GM19438 (cell line): ENCODE results near the gene USP17L28.
"Not testable (repeated sequence)": the region's sequence is repeated elsewhere in the genome, so short reads cannot be mapped to it uniquely, and the experiment has no call there.

Experiments used
- ATAC-seq: cut with Tn5 transposase; IDR thresholded peaks from one replicate; pipeline ENCODE4 v1.9.1; 2021; ENCODE audit warnings: low read depth; ENCODE audit not compliant: unreplicated experiment

The USP17L28 gene, protein sequence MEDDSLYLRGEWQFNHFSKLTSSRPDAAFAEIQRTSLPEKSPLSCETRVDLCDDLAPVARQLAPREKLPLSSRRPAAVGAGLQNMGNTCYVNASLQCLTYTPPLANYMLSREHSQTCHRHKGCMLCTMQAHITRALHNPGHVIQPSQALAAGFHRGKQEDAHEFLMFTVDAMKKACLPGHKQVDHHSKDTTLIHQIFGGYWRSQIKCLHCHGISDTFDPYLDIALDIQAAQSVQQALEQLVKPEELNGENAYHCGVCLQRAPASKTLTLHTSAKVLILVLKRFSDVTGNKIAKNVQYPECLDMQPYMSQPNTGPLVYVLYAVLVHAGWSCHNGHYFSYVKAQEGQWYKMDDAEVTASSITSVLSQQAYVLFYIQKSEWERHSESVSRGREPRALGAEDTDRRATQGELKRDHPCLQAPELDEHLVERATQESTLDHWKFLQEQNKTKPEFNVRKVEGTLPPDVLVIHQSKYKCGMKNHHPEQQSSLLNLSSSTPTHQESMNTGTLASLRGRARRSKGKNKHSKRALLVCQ

DNA sequence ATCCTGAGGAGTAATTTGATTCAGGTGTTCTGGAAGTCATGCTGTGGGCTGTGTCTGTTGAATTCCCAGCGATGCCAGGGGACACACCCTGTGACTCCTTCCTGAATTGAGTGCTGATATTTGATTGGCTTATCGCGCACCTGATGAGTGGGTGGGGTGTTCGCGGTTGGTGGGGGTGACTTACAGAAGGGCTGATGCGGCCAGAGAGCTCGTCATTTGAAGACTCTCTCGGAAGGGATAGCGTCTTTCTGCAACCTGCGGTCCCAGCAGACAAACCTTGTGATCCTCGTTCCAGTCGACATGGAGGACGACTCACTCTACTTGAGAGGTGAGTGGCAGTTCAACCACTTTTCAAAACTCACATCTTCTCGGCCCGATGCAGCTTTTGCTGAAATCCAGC is at the start of gene USP17L28:
Gene USP17L28 (plus strand): TSS at position 301 of the 400 bp plus-strand sequence. CDS start 0 bp downstream, at position 301.
- ATAC-seq, result not testable (repeated sequence)

DNA sequence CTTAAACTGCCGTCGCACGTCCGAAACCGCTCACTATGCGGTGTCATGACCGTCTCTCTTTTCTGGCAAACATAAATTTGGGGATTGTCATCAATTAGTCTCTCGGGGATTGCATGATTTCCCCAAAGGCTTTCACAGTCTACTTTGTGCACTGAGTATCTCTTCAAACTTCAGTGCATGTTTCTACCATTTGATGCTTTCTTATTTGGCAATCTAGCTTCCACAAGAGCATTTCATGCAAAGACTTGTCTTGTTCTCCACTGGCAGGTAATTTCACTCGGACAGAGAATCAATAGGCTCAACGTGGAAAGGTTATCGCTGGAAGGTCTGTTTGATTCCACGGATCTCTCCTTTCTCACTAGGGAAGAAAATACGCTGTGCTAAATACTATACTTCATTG is 24.5 kb upstream of the USP17L28 start:
- not testable (repeated sequence) for ATAC-seq

DNA sequence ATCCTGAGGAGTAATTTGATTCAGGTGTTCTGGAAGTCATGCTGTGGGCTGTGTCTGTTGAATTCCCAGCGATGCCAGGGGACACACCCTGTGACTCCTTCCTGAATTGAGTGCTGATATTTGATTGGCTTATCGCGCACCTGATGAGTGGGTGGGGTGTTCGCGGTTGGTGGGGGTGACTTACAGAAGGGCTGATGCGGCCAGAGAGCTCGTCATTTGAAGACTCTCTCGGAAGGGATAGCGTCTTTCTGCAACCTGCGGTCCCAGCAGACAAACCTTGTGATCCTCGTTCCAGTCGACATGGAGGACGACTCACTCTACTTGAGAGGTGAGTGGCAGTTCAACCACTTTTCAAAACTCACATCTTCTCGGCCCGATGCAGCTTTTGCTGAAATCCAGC is 23.8 kb upstream of the USP17L28 start, which contains the start of gene USP17L24:
Gene USP17L24 (plus strand): TSS at position 301 of the 400 bp plus-strand sequence. CDS start 0 bp downstream, at position 301.
- ATAC-seq, result not testable (repeated sequence)

DNA sequence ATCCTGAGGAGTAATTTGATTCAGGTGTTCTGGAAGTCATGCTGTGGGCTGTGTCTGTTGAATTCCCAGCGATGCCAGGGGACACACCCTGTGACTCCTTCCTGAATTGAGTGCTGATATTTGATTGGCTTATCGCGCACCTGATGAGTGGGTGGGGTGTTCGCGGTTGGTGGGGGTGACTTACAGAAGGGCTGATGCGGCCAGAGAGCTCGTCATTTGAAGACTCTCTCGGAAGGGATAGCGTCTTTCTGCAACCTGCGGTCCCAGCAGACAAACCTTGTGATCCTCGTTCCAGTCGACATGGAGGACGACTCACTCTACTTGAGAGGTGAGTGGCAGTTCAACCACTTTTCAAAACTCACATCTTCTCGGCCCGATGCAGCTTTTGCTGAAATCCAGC is 19.1 kb upstream of the USP17L28 start, which contains the start of gene USP17L25:
Gene USP17L25 (plus strand): TSS at position 301 of the 400 bp plus-strand sequence. CDS start 0 bp downstream, at position 301.
- not testable (repeated sequence) for ATAC-seq

DNA sequence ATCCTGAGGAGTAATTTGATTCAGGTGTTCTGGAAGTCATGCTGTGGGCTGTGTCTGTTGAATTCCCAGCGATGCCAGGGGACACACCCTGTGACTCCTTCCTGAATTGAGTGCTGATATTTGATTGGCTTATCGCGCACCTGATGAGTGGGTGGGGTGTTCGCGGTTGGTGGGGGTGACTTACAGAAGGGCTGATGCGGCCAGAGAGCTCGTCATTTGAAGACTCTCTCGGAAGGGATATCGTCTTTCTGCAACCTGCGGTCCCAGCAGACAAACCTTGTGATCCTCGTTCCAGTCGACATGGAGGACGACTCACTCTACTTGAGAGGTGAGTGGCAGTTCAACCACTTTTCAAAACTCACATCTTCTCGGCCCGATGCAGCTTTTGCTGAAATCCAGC is 14.3 kb upstream of the USP17L28 start, which contains the start of gene USP17L26:
Gene USP17L26 (plus strand): TSS at position 301 of the 400 bp plus-strand sequence. CDS start 0 bp downstream, at position 301.
- not testable (repeated sequence) for ATAC-seq

DNA sequence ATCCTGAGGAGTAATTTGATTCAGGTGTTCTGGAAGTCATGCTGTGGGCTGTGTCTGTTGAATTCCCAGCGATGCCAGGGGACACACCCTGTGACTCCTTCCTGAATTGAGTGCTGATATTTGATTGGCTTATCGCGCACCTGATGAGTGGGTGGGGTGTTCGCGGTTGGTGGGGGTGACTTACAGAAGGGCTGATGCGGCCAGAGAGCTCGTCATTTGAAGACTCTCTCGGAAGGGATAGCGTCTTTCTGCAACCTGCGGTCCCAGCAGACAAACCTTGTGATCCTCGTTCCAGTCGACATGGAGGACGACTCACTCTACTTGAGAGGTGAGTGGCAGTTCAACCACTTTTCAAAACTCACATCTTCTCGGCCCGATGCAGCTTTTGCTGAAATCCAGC is 9.6 kb upstream of the USP17L28 start, which contains the start of gene USP17L5:
Gene USP17L5 (plus strand): TSS at position 301 of the 400 bp plus-strand sequence. CDS start 0 bp downstream, at position 301.
- ATAC-seq, result not testable (repeated sequence)

DNA sequence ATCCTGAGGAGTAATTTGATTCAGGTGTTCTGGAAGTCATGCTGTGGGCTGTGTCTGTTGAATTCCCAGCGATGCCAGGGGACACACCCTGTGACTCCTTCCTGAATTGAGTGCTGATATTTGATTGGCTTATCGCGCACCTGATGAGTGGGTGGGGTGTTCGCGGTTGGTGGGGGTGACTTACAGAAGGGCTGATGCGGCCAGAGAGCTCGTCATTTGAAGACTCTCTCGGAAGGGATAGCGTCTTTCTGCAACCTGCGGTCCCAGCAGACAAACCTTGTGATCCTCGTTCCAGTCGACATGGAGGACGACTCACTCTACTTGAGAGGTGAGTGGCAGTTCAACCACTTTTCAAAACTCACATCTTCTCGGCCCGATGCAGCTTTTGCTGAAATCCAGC is 4.8 kb upstream of the USP17L28 start, which contains the start of gene USP17L27:
Gene USP17L27 (plus strand): TSS at position 301 of the 400 bp plus-strand sequence. CDS start 0 bp downstream, at position 301.
- ATAC-seq, result not testable (repeated sequence)

DNA sequence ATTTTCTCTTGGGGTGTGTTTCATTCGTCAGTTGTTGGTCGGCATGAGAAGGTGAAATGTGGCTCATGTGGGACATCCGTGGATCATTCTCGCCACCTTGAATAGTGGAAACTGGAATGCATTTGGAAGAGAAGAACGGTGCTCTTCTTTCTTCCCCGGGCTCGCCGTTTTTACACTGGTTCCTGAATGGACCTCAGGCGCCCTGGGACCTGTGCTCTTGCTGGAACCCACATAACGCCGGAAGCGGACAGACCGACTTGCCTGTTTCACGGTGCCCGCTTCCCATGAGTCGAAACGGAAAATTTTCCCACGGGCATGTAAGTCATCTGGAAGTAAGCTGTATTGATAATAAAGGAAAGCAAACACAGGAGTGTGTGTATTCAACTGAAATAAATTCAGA is 2.2 kb downstream of the USP17L28 start:
- not testable (repeated sequence) for ATAC-seq

DNA sequence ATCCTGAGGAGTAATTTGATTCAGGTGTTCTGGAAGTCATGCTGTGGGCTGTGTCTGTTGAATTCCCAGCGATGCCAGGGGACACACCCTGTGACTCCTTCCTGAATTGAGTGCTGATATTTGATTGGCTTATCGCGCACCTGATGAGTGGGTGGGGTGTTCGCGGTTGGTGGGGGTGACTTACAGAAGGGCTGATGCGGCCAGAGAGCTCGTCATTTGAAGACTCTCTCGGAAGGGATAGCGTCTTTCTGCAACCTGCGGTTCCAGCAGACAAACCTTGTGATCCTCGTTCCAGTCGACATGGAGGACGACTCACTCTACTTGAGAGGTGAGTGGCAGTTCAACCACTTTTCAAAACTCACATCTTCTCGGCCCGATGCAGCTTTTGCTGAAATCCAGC is 4.6 kb downstream of the USP17L28 start, which contains the start of gene USP17L29:
Gene USP17L29 (plus strand): TSS at position 301 of the 400 bp plus-strand sequence. CDS start 0 bp downstream, at position 301.
- not testable (repeated sequence) for ATAC-seq

DNA sequence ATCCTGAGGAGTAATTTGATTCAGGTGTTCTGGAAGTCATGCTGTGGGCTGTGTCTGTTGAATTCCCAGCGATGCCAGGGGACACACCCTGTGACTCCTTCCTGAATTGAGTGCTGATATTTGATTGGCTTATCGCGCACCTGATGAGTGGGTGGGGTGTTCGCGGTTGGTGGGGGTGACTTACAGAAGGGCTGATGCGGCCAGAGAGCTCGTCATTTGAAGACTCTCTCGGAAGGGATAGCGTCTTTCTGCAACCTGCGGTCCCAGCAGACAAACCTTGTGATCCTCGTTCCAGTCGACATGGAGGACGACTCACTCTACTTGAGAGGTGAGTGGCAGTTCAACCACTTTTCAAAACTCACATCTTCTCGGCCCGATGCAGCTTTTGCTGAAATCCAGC is 14.1 kb downstream of the USP17L28 start, which contains the start of gene USP17L30:
Gene USP17L30 (plus strand): TSS at position 301 of the 400 bp plus-strand sequence. CDS start 0 bp downstream, at position 301.
- not testable (repeated sequence) for ATAC-seq

DNA sequence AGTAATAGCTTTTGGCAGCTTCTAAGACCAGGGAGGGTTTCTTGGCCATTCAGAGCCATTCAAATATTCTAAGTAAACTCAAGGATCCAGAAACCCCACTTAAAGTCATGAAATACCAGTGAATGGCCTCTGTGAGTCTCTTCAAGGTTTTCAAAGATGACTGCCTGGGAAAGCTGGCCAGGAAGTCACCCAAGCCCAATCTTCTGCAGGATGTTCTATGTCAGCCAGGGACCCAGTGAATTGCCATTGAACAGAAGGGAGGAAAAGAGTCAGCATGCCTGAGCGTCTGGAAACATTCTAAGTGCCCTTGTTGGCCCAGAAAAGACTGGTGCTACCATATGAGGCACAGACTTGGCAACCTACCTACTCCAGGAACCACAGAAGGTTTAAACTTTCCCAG is 31.2 kb downstream of the USP17L28 start:
- ATAC-seq, result not testable (repeated sequence)

DNA sequence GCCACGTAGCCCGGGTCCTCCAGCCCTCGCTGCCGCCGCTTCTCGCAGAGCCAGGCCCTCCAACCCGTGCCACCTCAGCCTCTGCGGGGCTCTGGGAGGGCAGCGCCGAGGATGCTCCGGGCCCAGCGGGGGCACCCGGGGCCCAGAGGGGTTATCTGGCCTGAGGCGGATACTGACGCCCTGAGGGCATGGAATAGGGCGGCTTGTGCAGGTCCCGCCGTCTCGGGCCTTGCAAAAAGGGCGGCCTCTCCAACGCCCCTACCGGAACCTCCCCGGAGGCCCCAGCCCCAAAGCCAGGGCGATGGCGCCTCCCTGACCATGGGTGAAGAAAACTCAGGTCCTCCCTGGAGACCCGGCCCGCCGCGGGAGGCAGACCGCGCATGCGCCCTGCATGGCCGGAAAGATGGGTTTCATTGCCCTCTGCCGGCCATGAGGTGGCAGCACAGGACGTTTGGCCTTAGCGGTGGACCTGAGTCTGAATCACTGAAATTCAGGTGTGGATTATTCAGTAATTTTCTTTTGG is 32.4 kb downstream of the USP17L28 start:
- not testable (repeated sequence) for ATAC-seq

DNA sequence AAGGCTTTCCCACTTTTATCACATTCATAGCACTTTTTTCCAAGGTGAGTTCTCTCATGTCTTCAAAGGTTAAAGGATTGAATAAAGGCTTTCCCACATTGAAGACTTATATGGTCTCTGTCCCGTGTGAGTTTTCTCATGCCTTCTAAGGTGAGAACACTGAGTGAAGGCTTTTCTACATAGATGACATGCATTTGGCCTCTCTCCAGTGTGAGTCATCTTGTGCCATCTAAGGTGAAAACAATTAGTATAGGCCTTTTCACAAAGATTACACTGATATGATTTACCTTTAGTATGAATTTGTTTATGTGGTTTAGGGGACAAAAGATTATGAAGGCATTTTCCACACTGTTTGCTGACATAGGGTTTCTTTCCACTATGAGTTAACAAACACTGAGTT is 35.4 kb downstream of the USP17L28 start:
- no peak for ATAC-seq

DNA sequence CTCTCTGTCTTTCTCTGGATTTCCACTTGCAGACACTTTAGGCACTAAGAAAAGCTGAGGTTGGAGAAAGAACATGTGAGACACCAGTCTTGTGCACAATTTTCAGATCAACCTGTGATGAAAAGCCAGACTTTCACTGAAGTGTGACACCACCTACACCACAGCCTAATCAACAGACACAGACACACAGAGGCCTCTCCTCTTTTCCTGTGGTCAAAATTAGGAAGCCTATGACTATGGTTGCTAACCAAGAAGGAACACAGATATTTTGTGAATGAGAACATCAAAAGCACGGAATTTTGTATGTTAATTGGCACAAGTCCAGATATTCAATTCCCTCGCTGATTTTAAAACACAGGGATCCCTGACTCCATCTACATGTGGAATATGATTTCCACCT is 40.3 kb downstream of the USP17L28 start:
- not testable (repeated sequence) for ATAC-seq
